Astrocyte (in vitro differentiated cells and primary cell): ENCODE results near the gene EPS8L3.

Experiments used
- CTCF ChIP-seq: IDR thresholded peaks from 2 replicates; pipeline ENCODE4 v1.5.1; 2011; ENCODE audit warnings: low read depth, mild to moderate bottlenecking, inconsistent platforms, low read length, moderate library complexity; ENCODE audit not compliant: insufficient read depth
- EZH2 ChIP-seq: IDR thresholded peaks from 2 replicates; pipeline ENCODE4 v1.6.1; 2012; ENCODE audit warnings: mild to moderate bottlenecking, low read length, inconsistent platforms; ENCODE audit not compliant: insufficient read depth

- TF ChIP-seq CTCF (no peak), EZH2 (no peak)
Measured at GRCh38 chr1:109750920-109751319, 12.8 kb downstream of the EPS8L3 start.
